Panc1 (cell line): ENCODE data around the gene GLCCI1. TPM values are rescaled to one million over a fixed set of nuclear protein-coding genes. Genes with fewer than 3 reads are reported as not detected.

Source experiments
- ATAC-seq: fragments of 200-7000 bp; cut with Tn5 transposase; 2 replicates; pipeline ENCODE4 v1.9.1; 2020; ENCODE audit warnings: mild to moderate bottlenecking, moderate library complexity
- BruUV-seq: library from RNA; stranded (reverse); fragments of 400-500 nt; replicated peaks from 2 replicates; lab custom pipeline; 2021; lab: Mats Ljungman, UMichigan
- CTCF ChIA-PET: fragments of 300-600 bp; sonication (Branson Sonifier 250); formaldehyde crosslinking; loops from one replicate; lab custom pipeline; 2022; ENCODE audit warnings: antibody characterized with exemption; lab: Charles Lee
- POLR2A ChIA-PET: fragments of 300-600 bp; sonication (Branson Sonifier 250); formaldehyde crosslinking; loops from one replicate; lab custom pipeline; 2022; ENCODE audit warnings: antibody characterized with exemption; lab: Charles Lee
- DNase-seq: peaks from one replicate; pipeline ENCODE4 v3.0.0-alpha.2; 2010; ENCODE audit warnings: low read depth, low spot score
- H3K27ac ChIP-seq: 2 replicates; pipeline ENCODE4 v1.5.1; 2011; ENCODE audit warnings: mild to moderate bottlenecking, low read length, inconsistent platforms
- H3K27me3 ChIP-seq: fragments of 200-500 bp; sonication (Bioruptor generic); 2 replicates; pipeline ENCODE4 v1.6.0; 2014; ENCODE audit warnings: low read length, inconsistent platforms; ENCODE audit not compliant: control insufficient read depth, insufficient read depth
- H3K36me3 ChIP-seq: fragments of 200-500 bp; sonication (Bioruptor generic); 2 replicates; pipeline ENCODE4 v1.5.1; 2014; ENCODE audit warnings: inconsistent platforms, mild to moderate bottlenecking, low read length, moderate library complexity; ENCODE audit not compliant: control insufficient read depth, insufficient read depth
- H3K4me1 ChIP-seq: 2 replicates; pipeline ENCODE4 v1.5.1; 2011; ENCODE audit warnings: inconsistent platforms, mild to moderate bottlenecking, low read length, moderate library complexity; ENCODE audit not compliant: control insufficient read depth, insufficient read depth
- H3K4me3 ChIP-seq, 2 experiments: 2 replicates each; pipeline ENCODE4 v1.5.1; 2011 to 2012; ENCODE audit warnings: low read depth in 2 of 2, low read length in 2 of 2, mild to moderate bottlenecking in 2 of 2, inconsistent platforms in 1 of 2, moderate library complexity in 1 of 2
- H3K9me3 ChIP-seq: fragments of 200-500 bp; sonication (Bioruptor generic); 2 replicates; pipeline ENCODE4 v1.5.1; 2014; ENCODE audit warnings: low read depth, mild to moderate bottlenecking, inconsistent platforms, low read length, moderate library complexity; ENCODE audit not compliant: control insufficient read depth, insufficient read depth
- POLR2AphosphoS5 ChIP-seq: IDR thresholded peaks from 2 replicates; pipeline ENCODE4 v1.6.1; 2012; ENCODE audit warnings: mild to moderate bottlenecking, low read depth, low read length, moderate library complexity
- SIN3A ChIP-seq: IDR thresholded peaks from 2 replicates; pipeline ENCODE4 v1.6.1; 2012; ENCODE audit warnings: low read depth, mild to moderate bottlenecking, low read length, moderate library complexity, borderline replicate concordance; ENCODE audit not compliant: insufficient read depth
- TCF7L2 ChIP-seq: IDR thresholded peaks from 2 replicates; pipeline ENCODE4 v1.6.1; 2011; ENCODE audit warnings: mild to moderate bottlenecking, low read depth, low read length, inconsistent platforms
- in situ Hi-C: cut with HindIII; loops from 2 replicates; pipeline ENCODE4 v1.10.0; 2016; ENCODE audit warnings: low sequenced_read_pairs, low pct_unique_long_range_greater_than_20kb
- intact Hi-C: fragments of 100-400 bp; cut with micrococcal nuclease; formaldehyde crosslinking; loops from one replicate; pipeline ENCODE4 v1.10.0; 2022; ENCODE audit not compliant: unreplicated experiment
- total RNA-seq: library from RNA; stranded (reverse); gene quantifications from one replicate; pipeline ENCODE4 v1.2.1, GENCODE V29; 2021; ENCODE audit not compliant: unreplicated experiment
- TF ChIP-seq, protein P1 (sequence below), 2 experiments: IDR thresholded peaks; 2 replicates each; pipeline ENCODE4 v1.6.1; 2011 to 2012; ENCODE audit warnings: low read depth in 2 of 2, control low read depth in 1 of 2, low read length in 1 of 2, mild to moderate bottlenecking in 1 of 2, moderate library complexity in 1 of 2; ENCODE audit not compliant: insufficient read depth in 1 of 2
- TF ChIP-seq, protein P2 (sequence below): fragments of 450-650 bp; IDR thresholded peaks from 2 replicates; pipeline ENCODE4 v1.5.1; 2017; ENCODE audit warnings: mild to moderate bottlenecking

The GLCCI1 gene
- total RNA-seq, 1 experiment from 2014 or later: 36.4 TPM

DNA sequence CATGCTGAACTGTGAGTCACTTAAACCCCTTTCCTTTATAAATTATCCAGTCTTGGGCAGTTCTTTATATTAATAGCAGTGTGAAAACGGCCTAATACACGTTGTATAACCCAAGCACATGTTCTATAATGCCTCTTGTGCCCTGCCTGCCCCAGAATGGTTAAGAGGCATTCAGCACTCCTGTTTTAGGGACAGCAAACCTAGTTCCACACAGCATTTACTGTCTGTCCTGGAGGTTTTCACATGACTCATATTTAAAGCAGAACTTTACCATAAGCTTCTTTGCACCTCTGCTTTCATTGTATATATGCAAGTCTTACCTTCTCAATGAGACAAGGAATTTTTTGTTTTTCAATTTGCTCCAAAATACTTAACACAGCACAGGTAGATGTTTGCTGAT, 148.6 kb downstream of the GLCCI1 start:
- in situ Hi-C loops: no loop called here
- CTCF ChIA-PET: no interaction called here
- no peaks in the 10 kb centered on the region for H3K9me3 ChIP-seq

DNA sequence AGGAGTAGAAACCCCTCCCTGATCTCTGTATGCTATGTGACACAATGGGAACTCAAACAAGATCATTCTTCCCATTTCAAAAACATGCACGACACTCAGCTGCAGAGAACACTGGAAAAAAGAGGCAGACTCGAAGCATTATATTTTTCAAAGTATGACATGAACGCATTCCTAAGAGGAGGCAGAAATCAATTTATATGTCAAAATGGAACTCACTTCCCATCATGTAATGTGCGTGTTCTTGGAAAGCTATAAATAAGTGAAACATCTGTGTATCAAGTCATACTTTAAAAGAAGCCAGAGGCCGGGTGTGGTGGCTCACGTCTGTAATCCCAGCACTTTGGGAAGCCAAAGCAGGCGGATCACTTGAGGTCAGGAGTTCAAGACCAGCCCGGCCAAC, 150.7 kb downstream of the GLCCI1 start:
- CTCF ChIA-PET: no interaction called here
- H3K9me3 ChIP-seq: no peaks in the 10 kb centered on the region
- H3K27ac ChIP-seq: no peak overlapping the region
- intact Hi-C loops (no loop called here), in situ Hi-C loops (no loop called here)
- TF ChIP-seq SIN3A: no peak
- no peaks in the 10 kb centered on the region for H3K36me3 ChIP-seq
- ATAC-seq: no peak
- POLR2A ChIA-PET: no interaction called here
- H3K4me3 ChIP-seq: no peak overlapping the region
- peaks cover 12% of the 10 kb centered on the region for H3K27me3 ChIP-seq
- H3K4me1 ChIP-seq: no peaks in the 10 kb centered on the region
- BruUV-seq: no TSS peak
- DNase-seq: no peak

More for the DNA sequence above, 148.6 kb downstream of the GLCCI1 start:
- Histone ChIP-seq H3K27ac (no peak overlapping the region), H3K27me3 (peaks cover 11% of the 10 kb centered on the region), H3K4me3 (no peak overlapping the region), H3K4me1 (no peaks in the 10 kb centered on the region), H3K36me3 (no peaks in the 10 kb centered on the region)
- intact Hi-C loops: no loop called here
- DNase-seq (no peak), ATAC-seq (no peak)
- no TSS peak for BruUV-seq
- POLR2A ChIA-PET: no interaction called here
- TF ChIP-seq, protein P1, sequence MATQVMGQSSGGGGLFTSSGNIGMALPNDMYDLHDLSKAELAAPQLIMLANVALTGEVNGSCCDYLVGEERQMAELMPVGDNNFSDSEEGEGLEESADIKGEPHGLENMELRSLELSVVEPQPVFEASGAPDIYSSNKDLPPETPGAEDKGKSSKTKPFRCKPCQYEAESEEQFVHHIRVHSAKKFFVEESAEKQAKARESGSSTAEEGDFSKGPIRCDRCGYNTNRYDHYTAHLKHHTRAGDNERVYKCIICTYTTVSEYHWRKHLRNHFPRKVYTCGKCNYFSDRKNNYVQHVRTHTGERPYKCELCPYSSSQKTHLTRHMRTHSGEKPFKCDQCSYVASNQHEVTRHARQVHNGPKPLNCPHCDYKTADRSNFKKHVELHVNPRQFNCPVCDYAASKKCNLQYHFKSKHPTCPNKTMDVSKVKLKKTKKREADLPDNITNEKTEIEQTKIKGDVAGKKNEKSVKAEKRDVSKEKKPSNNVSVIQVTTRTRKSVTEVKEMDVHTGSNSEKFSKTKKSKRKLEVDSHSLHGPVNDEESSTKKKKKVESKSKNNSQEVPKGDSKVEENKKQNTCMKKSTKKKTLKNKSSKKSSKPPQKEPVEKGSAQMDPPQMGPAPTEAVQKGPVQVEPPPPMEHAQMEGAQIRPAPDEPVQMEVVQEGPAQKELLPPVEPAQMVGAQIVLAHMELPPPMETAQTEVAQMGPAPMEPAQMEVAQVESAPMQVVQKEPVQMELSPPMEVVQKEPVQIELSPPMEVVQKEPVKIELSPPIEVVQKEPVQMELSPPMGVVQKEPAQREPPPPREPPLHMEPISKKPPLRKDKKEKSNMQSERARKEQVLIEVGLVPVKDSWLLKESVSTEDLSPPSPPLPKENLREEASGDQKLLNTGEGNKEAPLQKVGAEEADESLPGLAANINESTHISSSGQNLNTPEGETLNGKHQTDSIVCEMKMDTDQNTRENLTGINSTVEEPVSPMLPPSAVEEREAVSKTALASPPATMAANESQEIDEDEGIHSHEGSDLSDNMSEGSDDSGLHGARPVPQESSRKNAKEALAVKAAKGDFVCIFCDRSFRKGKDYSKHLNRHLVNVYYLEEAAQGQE (IDR thresholded peaks at IDR 0.05; ENCODE audit: insufficient read depth in 1 of 2, low read depth in 2 of 2, low read length in 1 of 2): peak in 1 of 2 experiments; percentile 27; a peak in 1 of 4 replicates
- TF ChIP-seq POLR2AphosphoS5: no peak
- TF ChIP-seq, protein P2, sequence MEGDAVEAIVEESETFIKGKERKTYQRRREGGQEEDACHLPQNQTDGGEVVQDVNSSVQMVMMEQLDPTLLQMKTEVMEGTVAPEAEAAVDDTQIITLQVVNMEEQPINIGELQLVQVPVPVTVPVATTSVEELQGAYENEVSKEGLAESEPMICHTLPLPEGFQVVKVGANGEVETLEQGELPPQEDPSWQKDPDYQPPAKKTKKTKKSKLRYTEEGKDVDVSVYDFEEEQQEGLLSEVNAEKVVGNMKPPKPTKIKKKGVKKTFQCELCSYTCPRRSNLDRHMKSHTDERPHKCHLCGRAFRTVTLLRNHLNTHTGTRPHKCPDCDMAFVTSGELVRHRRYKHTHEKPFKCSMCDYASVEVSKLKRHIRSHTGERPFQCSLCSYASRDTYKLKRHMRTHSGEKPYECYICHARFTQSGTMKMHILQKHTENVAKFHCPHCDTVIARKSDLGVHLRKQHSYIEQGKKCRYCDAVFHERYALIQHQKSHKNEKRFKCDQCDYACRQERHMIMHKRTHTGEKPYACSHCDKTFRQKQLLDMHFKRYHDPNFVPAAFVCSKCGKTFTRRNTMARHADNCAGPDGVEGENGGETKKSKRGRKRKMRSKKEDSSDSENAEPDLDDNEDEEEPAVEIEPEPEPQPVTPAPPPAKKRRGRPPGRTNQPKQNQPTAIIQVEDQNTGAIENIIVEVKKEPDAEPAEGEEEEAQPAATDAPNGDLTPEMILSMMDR: no peak
- no peak for TF ChIP-seq SIN3A
- no peak for TF ChIP-seq TCF7L2

DNA sequence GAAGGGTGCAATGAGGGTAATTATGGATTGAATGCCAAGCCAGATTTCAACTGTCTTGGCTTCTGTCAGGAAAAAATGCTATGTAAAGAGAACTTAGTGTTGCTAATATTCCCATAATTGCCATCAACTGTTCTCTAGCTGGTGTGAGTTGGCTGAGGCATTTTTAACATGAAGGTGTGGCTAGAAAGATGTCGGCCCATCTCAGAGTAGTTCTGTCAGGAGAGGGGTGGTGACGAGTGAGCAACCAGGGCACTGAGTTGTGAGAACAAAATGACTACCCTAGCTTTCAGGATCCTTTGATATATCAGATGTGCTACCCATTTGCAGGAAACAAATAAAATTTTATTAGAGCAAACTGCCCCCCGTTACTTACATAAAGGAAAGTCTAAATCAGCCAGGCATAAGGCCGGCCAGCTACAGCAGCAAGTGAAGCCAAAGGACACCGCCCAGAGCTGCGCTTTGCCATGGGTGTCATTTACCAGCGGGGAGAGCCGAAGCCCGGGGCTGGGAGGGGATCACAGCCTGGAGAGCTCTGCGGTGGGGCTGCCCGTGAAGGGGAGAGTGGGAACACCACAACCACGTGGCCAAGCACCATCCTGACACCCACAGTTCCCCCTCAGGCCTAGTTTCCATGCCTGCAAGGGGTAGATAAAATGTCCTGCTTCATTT, 151.9 kb downstream of the GLCCI1 start:
- H3K36me3 ChIP-seq: no peaks in the 10 kb centered on the region
- DNase-seq (no peak), ATAC-seq (no peak)
- BruUV-seq: no TSS peak
- in situ Hi-C loops (no loop called here), intact Hi-C loops (no loop called here)
- H3K27ac ChIP-seq: no peak overlapping the region
- no peaks in the 10 kb centered on the region for H3K4me1 ChIP-seq
- H3K4me3 ChIP-seq: no peak overlapping the region
- TF ChIP-seq, protein P1 (IDR thresholded peaks at IDR 0.05; ENCODE audit: insufficient read depth in 1 of 2, low read depth in 2 of 2, low read length in 1 of 2): no peak
- no peak for TF ChIP-seq TCF7L2
- TF ChIP-seq POLR2AphosphoS5: no peak
- no peak for TF ChIP-seq SIN3A
- TF ChIP-seq, protein P2: no peak
- ChIA-PET POLR2A (no interaction called here), CTCF (no interaction called here)
- H3K27me3 ChIP-seq: peaks cover 12% of the 10 kb centered on the region
- H3K9me3 ChIP-seq: no peaks in the 10 kb centered on the region
